ENCODE data around the gene NFX1.

Gene NFX1

DNA sequence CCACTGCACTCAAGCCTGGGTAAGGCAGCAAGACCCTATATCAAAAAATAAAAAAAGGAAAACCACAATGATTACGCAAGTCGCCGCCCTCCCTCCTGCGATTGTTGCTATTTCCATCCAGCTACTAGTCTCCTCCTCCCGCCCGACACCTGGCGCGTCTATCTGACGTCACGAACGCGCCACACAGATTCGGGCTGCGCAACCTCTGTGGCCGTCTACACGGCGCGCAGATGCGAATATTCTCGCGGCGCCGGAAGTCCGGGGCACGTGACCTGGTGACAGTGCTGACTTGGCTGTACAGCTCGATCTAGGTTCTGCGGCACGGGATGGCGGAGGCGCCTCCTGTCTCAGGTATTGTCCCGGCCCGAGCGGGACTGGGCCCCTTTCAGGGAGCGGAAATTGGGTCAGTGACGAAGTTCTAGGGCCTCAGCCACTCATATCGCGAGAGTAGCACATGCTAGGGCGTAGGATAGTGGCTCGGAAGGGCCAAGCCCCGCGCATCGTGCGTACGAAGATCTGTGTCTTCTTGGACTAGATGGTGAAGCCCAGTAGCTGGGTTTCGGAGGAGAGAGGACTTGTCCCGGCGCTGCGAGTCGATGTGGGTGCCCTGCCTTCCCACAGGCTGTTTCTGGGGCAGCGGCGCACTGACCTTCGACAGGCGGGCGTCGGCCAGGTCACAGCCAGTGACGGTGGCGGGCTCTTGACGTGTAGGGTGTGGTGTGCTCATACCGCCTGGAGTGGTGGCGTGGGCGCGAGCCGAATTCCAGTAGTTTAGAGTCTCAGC, at the start of gene NFX1:
Gene NFX1 (plus strand): TSS at position 270 of the 784 bp plus-strand sequence. CDS start 57 bp downstream, at position 327.
- TF ChIP-seq, protein P1, sequence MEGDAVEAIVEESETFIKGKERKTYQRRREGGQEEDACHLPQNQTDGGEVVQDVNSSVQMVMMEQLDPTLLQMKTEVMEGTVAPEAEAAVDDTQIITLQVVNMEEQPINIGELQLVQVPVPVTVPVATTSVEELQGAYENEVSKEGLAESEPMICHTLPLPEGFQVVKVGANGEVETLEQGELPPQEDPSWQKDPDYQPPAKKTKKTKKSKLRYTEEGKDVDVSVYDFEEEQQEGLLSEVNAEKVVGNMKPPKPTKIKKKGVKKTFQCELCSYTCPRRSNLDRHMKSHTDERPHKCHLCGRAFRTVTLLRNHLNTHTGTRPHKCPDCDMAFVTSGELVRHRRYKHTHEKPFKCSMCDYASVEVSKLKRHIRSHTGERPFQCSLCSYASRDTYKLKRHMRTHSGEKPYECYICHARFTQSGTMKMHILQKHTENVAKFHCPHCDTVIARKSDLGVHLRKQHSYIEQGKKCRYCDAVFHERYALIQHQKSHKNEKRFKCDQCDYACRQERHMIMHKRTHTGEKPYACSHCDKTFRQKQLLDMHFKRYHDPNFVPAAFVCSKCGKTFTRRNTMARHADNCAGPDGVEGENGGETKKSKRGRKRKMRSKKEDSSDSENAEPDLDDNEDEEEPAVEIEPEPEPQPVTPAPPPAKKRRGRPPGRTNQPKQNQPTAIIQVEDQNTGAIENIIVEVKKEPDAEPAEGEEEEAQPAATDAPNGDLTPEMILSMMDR (IDR thresholded peaks at IDR 0.05): no peak

GRCh38 chr9:33241298-33241697, 49.0 kb upstream of the NFX1 start:
- TF ChIP-seq, protein P1 (IDR thresholded peaks at IDR 0.05): no peak

GRCh38 chr9:33242609-33243134, 47.6 kb upstream of the NFX1 start:
- TF ChIP-seq, protein P1 (IDR thresholded peaks at IDR 0.05): no peak

GRCh38 chr9:33244137-33244784, 46.1 kb upstream of the NFX1 start:
- TF ChIP-seq, protein P1 (IDR thresholded peaks at IDR 0.05): no peak

GRCh38 chr9:33245341-33245740, 45.0 kb upstream of the NFX1 start:
- TF ChIP-seq, protein P1 (IDR thresholded peaks at IDR 0.05): no peak

- TF ChIP-seq, protein P1 (IDR thresholded peaks at IDR 0.05): no peak
Measured at GRCh38 chr9:33246269-33246860, 44.0 kb upstream of the NFX1 start.

DNA sequence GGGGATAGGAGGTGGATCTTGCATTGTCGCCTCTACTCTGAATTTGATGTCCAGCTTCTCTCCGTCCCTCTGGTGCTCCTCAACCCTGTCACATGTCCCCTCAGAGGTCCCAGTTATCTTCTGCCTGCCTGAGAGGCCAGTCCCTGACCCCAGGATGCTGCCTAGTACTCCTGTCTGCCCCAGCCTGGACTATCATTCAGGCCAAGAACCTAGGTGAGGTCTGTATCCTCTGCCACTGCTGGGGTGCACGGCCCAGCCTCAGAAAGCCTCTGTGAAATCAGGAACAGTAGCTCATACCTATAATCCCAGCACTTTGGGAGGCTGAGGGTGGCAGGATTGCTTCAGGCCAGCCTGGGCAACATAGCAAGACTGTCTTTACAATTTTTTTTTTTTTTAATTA, 41.7 kb upstream of the NFX1 start:
- TF ChIP-seq, protein P1 (IDR thresholded peaks at IDR 0.05): no peak

Measured in LNCAP (cell line).